HG03175 (cell line): ENCODE measurements around the gene PLCB2.

Experiments
- ATAC-seq: cut with Tn5 transposase; IDR thresholded peaks from one replicate; pipeline ENCODE4 v1.9.1; 2021; ENCODE audit warnings: mild to moderate bottlenecking, moderate library complexity; ENCODE audit not compliant: unreplicated experiment

PLCB2 gene

DNA sequence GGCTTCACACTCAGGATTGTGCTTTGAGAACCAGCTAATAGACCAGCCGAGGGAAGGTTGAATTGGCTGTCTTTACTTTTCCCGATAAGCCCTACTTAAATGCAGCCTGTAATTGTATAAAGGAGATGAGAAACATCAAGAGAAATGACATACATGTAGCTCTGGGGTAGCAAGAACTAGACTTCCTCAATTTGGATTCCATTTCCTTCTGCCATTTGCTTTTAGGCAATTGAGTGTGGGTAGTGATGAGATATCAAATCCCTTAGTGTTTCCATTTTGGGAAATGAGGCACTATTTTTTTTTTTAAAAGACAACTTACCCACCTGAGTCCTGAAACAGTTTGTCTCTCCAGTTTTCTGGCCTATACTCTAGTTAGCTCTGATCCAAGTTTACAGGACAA is 18.0 kb upstream of the PLCB2 start:
- no peak for ATAC-seq

DNA sequence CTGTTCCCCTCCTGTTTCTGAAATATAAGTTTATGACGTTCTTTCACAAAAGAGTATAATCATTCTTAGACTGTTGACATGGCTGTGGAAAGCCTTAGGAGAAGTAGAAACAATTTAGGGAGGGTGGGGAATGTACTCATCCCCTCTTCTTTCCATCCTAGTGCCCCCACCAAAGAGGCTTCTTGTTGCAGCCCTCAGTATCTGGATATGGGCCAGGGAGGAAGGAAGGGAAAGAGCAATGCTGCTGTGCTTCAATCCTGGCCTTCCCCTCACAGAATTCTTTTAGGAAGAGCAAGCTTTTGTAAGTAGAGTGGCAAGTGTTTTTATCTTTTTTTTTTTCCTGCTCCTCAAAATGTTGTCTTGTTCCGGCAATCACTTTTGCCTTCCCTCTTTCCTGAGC is 17.5 kb upstream of the PLCB2 start:
- no peak for ATAC-seq

DNA sequence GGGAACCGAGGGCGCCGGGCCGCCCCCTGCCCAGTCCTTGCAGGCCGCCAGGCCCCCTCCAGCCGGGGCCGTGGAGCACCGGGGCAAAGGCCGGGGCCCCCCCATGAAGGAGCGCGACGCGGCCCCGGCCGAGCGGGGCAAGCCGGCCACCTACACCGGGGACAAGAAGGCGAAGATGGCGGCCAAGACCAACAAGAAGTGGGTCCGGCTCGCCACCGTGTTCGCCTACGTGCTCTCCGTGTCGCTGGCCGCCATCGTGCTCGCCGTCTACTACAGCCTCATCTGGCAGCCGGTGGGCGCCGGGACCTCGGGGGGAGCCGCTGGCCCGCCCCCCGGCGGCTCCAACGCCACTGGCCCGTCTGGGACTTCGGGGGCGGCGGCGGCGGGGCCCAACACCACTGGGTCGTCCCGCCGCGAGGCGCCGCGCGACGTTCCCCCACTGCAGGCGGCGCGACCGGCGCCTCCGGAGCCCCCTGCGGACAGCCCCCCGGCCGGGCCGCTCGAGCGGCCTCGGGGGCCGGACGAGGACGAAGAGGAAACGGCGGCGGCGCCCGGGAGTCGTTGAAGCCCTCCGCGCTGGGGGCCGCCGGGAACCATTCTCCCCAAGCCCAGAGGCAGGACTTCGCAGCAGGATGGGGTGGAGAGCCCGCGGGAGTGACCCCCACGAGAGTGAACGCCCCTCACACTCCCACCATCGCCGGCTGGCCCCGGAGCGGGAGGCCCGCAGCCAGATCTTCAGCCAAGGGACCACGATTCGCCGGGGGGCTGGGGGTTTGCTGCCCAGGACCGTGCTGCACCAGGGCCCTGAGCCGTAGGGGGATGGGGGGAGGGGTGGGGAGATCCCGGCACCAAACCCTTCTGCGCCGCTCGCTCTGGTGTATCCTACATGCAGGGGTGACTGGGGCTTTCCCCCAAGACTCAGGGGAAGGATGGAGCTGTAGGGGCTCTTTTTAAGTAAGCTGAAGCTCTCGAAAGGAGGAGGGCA is 16.5 kb upstream of the PLCB2 start:
- peak; percentile 4 for ATAC-seq

DNA sequence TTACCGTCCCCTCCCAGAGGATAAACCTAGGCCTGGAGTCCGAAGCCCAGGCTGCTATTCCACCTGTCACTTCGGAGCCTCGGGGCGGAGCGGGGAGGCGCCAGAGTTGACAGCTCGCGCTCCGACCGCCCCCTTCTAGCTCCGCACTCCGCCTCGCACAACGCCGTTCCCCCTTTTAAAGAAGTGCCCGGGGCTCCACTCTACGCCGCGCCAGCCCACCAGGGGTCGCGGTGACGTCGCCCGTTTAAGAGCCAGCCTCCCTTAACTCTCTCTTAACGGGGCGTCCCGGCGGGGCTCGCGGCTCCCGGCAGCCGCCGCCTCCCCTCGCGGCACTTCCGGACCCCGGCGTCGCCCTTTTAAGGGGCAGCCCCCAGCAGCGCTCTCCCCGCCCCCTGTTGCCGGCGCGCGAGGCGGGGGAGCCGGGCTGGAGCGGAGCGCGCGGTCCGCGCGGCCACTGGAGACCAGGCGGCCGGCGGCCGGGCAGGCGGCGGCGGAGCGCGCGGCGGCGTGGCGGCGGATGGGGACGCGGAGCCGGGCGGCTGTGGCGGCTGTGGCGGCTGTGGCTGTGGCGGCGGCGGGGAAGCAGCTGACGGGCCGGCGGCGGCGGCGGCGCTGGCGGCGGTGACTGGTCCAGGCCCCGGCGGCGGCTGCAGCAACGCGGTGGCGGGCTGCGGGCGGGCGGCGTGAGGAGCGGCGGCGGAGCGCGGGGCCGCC is 15.7 kb upstream of the PLCB2 start, which contains the start of gene INAFM2:
TSS of gene INAFM2 (plus strand) at position 454 of the 714 bp plus-strand sequence. CDS start 364 bp downstream, outside the sequence.
- peak; percentile 84 for ATAC-seq

DNA sequence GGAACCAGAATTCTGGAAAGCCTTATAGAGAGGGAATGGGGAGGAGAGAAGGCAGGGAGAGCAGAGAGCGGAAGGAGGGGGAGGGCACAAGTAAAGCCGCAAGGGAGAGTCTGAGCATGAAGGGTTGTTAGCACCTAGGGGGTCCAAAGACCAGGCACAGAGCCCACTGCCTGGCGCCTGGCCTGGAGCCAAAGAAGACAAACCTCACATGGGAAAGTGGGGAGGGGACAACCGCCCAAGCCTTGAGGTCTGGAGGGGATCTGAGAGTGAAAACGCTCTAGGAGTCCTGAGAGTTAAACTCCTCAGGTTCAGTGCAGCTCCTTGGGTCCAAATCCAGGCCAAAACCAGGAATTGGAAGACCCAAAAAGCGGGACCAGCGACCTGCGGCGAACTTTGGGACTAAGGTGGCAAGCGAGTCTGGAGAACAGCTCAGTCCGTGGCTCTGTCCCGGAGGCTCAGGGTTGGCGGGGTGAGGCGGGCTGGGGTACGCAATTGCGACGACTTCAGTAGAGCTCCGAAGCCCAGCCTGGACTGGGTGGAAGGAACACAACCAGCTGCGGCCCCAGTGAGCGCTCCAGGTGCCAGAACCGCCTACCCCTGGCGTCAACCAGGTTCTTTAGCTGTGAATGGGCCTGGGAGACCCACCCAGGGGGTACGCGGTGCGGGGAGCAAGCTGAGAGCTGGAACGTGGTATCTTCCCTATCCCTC is 14.9 kb upstream of the PLCB2 start:
- no peak for ATAC-seq

DNA sequence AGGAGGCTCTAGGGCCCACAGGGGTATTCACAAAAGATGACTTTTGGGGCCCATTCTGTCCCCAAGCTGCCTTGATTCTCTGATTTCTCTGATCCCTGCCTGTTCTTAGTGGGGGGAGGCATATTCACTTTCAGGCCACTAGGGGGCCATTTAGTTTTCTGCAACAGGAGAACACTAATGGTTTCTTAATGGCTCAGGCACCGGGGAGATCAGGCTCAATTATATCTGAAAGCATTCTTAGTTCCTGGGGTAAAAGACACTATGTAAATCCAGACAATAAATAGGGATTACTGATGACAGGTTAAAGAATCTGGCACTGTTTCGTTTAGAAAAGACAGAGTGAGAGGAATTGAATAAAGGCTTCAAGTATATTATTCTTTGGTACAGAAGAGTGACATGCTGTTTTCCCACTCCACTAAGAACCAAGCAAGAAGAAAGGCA is 13.2 kb upstream of the PLCB2 start:
- no peak for ATAC-seq

DNA sequence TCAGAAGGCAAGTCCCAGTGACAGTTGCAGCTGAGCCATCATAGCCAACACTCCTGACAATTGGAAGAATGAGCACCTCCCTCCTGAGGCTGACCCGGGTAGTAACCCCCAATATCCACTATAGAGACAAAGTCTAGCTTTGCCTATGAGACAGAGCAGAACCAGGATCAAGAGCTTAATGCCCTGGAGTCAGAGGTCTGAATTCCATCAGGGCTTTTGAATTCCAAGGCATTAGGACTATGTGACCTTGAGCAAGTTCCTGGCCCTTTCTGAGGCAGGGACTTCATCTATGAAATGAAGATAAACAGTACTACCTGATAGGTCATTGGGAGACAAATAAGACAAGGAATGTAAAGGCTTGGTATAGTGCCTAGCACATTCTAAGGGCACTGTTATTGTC is 12.7 kb upstream of the PLCB2 start:
- ATAC-seq, result no peak

DNA sequence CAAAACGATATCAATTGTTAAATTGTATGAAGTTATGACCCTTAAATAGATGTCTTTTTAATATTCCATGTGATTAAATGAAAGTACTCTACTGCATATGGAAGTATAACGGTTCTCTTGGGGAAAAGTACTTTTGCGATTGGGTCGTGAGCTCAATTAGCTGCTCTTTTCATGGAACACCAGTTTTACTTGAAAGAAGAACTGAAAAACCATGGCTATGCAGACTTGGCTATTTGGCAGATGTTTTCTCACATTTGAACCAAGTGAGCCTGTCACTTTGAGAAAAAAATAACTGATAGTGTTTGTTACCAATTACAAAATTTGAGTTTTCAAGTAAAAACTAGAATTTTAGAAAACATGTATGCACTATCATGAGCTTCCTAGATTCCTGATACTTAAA is 9.8 kb upstream of the PLCB2 start:
- no peak for ATAC-seq

DNA sequence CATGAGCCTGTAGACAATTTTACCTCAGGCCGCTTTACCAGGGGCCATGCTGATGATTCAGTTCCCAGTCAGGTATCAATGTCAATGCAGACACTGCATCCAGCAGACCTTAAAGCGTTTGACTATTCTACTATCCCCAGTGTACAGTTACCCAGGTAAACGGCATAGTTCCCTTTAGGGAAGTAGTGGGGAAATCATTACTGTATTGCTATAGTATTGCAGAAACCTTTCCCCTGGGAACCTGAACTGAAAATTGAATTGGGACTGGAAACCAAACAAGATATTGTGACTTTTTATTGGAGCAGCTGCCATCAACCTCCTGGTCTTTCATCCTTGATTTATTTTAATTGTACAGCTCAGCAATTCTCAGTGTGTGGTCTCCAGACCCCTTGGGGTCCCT is 9.2 kb upstream of the PLCB2 start:
- no peak for ATAC-seq

DNA sequence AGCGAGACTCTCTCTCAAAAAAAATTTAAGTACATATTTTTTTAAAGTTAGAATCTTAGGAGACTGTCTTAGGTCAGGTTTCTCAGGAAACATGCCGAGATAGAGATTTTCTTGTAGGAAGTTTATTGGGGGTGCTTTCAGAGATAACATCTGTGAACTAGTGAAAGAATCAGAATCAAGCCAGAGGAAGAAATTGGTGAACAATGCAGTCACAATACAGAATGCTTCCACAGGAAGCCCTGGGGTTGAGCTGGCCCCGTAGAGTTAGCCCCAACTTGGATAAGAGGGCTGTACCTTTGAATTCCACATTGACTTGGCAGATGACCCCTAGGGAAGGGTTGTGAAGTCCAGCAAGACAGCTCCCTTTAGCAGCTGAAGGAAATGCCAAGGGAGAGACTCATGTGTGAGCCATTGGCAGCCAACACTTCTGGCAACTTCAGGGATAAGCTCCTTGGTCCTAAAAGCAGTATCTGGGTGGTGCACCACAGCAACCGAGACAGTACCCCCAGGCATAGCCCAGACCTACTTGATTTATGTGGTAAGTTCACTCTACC is 7.1 kb upstream of the PLCB2 start:
- ATAC-seq, result no peak

DNA sequence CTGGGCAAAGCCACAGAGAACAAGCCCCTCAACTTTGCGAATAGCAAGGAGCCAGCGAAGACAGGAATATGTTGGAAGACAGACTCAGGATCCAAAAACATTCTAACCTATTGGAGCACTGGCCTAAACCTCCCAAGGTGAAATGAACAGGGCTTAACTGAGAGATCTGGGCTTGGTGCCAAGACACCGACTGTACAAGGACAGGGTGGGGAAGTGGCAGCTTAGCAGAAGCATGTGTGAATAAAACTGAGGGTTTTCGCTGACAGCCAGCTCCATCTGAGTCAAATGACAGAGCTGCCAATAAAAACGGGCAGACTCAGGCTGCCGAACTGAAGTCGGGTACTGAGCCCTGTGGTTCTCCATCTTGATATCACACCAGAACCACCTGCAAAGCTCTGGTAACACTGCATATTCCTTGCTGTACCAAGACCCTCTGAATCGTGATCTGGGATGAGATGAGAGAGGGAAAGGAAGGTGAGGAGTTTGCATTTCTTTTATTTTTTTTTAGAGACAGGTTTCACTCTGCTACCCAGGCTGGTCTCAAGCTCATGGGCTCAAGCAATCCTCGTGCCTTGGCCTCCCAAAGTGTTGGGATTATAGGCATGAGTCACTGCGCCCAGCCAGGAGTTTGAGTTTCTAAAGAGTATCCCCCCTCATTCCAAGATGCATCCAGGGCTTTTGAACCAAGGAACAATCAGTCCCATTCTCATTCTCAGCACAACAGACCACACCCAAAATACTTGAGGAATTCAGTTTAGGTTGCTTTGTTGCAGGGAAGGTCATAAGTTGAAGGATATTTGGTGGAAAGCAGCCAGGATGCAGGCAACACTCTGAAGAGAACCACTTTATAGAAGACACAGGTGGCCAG is 6.0 kb upstream of the PLCB2 start:
- no peak for ATAC-seq

DNA sequence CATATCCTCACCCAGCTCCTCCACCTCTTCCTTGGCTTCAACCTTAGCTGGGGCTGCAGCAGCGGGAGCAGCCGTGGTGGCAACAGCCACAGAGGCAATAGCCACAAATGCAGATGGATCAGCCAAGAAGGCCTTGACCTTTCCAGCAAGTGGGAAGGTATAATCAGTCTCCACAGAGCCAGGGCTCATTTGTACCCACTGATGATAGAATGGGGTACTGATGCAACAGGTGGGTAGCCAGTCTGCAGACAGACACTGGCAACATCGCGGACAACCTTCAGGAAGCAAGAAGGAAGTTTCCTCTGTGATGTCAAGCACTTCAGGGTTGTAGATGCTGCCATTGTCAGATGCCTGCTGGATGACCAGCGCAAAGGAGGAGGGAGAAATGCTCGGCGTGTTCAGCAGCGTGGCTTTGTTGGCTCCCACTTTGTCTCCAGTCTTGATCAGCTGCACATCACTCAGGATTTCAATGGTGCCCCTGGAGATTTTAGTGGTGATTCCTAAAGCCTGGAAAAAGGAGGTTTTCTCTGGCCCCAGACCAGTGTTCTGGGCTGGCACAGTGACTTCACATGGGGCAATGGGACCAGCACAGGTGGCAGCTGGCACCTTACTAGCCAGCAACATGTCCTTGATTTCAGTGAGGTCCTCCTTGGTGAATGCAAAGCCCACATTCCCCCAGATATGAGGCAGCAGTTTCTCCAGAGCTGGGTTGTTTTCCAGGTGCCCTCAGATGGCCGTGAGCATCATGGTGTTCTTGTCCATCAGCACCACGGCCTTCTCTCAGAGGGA is 4.8 kb upstream of the PLCB2 start:
- ATAC-seq, result no peak

DNA sequence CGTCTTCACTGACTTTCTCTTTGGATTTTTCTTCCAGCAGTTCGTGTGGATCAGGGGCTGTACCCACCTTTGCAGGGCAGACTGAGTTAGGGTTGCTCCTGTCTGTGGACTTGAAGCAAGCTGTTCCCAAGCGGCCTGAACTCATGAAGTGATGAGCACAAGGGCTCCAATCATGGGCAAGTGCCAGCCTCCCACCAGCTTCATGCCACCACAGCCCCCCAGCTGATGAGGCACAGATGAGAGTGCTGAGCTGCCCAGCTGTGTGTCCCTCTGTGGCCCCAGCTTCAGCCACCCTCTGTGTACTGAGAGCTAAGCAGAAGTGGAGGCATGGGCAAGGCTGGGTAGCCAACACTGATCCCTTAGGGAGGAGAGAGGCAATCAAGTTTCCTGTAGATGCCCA is 3.3 kb upstream of the PLCB2 start:
- ATAC-seq, result no peak

DNA sequence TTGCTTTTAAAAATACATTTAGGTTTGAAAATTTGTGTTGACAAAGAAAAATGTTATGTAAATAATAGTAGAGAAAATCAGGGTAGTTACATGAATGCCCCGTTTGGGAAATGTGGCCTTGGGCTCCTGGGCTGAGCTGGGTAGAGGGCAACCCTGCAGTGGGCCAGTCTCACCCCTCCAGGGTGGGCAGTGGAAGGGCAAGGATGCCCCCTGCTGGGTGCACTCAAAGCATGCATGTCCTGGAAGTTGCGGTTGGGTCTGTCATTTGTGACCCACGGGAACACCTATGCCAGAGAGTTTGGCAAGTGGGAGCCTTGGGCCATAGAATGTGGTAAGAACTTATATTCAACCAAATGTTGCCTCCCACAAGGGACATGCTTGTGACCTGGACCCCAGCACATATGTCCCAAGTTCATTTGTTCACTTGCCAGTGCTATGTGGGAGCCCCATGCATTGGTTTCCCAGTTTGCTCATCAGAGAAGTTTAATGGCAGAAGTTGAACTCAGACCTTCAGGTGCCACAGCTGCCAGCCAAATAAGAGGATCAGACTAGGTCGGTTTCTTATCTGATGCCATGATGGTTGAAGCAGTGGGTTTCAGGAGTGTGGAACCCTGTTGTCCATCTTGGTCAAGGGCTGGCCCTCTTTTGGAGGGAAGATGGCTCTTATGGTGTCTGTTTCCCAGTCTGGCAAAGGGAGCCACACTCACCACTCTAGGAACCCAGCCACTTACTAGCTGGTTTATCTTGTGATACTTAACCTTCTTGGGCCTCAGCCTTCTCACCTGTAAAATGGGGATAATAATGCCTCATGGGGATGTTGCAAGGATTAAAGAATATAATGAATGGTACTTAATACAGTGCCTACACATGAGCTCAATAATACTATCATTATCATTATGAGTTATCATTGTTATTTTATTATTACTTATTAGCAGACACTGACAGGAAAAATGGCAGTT is 2.5 kb upstream of the PLCB2 start:
- no peak for ATAC-seq

DNA sequence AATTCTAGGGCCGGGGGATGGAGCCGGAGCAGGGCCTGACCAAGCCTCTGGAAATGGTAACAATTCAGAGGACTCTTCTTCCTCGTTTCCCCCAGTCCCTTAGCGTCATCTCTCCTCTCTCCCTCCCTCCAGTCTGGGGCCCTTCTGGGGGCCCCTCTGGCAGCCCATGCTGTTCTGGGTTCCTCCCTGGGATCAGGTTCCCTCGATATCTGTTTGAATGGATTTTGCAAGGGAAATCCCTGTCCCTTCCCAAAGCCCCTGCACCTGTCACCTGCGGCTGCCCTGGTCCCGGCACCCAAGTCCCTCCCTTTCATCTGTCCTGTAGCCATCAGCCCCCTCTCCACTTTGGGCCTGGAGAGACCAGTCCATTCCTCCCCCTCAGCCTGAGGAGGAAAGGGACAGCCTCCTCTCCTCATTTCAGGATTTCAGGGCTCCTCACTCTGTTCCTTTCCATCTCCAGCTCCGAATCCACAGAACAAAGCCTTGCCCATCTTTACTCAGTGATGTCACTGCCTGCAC is 1.7 kb upstream of the PLCB2 start:
- no peak for ATAC-seq

DNA sequence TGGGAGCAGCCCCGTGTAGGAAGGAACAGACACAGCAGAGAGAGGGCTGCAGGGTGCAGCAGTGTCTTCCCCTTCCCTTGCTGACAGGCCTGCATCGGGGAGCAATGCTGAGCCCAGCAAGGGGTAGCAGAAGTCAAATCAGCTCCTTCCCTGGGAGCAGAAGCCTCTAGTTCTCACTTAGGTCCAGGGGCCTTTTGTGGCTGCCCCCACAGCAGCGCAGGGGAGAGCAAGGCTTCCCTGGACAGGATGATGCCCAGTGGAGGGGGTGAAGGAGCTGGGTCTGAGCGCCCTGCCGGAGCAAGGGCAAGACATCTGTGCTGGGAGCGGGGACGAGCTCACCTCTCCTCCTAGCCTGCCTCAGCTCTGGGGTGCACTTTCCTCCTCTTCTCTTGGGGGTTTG is 827 bp downstream of the PLCB2 start:
- no peak for ATAC-seq

DNA sequence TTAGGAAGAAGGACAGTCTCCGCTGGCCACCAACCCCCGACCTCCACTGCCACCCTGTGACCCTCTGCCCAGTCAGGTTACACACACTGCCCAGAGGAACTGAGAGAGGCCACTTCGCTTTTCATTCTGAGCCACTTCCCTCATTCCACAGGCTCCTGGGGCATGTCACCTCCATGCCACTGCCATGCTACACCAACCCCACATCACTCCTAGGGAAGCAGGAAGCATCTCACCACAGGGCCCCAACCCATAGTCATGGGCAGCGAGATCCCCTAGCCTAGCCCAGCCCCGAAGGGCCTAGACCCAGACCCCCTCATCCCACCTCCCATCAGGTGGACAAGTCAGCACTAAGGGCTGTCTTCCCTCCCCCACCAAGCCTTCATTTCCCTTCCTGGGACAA is 1.4 kb downstream of the PLCB2 start:
- ATAC-seq, result no peak

DNA sequence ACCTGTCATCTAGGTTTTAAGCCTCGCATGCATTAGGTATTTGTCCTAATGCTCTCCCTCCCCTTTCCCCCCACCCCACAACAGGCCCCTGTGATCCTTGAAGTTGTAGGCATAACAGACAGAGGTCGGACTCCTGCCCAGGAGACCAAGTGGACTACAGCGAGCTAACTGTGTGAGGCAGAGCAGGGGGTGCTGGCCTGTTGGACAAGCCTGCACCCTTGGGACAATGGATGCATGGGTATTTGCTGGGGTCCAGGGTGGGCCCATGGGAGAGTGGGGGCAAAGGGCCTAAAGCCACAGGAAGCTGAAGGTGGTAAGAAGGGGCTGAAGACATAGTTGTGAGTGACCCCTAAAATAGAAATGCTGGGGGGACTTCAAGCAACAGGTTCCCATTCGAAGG is 2.5 kb downstream of the PLCB2 start:
- ATAC-seq, result no peak
